HG03108 (cell line): ENCODE data around the gene CCDC86.

Experiments used
- ATAC-seq: cut with Tn5 transposase; IDR thresholded peaks from one replicate; pipeline ENCODE4 v1.9.1; 2021; ENCODE audit warnings: moderate library complexity; ENCODE audit not compliant: unreplicated experiment

The CCDC86 gene

GRCh38 chr11:60852117-60852981 is 10.4 kb downstream of the CCDC86 start:
- no peak for ATAC-seq

- ATAC-seq: no peak
Observed at GRCh38 chr11:60852982-60853950, 11.4 kb downstream of the CCDC86 start.

- ATAC-seq: no peak
Observed at GRCh38 chr11:60854140-60854846, 12.4 kb downstream of the CCDC86 start.

GRCh38 chr11:60854847-60855725 is 13.2 kb downstream of the CCDC86 start:
- no peak for ATAC-seq

GRCh38 chr11:60855726-60856633 is 14.1 kb downstream of the CCDC86 start, which contains the start of gene PTGDR2:
TSS of gene PTGDR2 (minus strand) at chr11:60855950. CDS start at chr11:60853722, 2,228 bp downstream.
- no peak for ATAC-seq

- no peak for ATAC-seq
Observed at GRCh38 chr11:60857378-60858232, 15.7 kb downstream of the CCDC86 start.

GRCh38 chr11:60858236-60858635 is 16.3 kb downstream of the CCDC86 start:
- ATAC-seq: no peak

- ATAC-seq: no peak
Observed at GRCh38 chr11:60858731-60859464, 17.0 kb downstream of the CCDC86 start.

- ATAC-seq: no peak
Observed at GRCh38 chr11:60859616-60860250, 17.8 kb downstream of the CCDC86 start.

- ATAC-seq: no peak
Observed at GRCh38 chr11:60860943-60861342, 19.0 kb downstream of the CCDC86 start.

GRCh38 chr11:60862171-60862570 is 20.3 kb downstream of the CCDC86 start:
- no peak for ATAC-seq

- ATAC-seq: no peak
Observed at GRCh38 chr11:60863550-60864521, 21.9 kb downstream of the CCDC86 start.

- no peak for ATAC-seq
Observed at GRCh38 chr11:60864856-60865513, 23.1 kb downstream of the CCDC86 start.

GRCh38 chr11:60866911-60867870 is 25.3 kb downstream of the CCDC86 start, which contains the start of gene ZP1:
TSS of gene ZP1 (plus strand) at chr11:60867542. CDS start at chr11:60867562, 20 bp downstream.
- no peak for ATAC-seq
